Activated CD4-positive, alpha-beta T cell treated with anti-CD3 and anti-CD28 coated beads for 1 hour (primary cell): ENCODE results near the gene RIN3.
A peak's percentile ranks its signal among the peaks of the same experiment; 100 is the strongest.
"Not testable (repeated sequence)": the region's sequence is repeated elsewhere in the genome, so short reads cannot be mapped to it uniquely, and the experiment has no call there.

Experiments used
- DNase-seq: peaks from one replicate; pipeline ENCODE4 v3.0.0-alpha.2; 2020

The RIN3 gene

DNA sequence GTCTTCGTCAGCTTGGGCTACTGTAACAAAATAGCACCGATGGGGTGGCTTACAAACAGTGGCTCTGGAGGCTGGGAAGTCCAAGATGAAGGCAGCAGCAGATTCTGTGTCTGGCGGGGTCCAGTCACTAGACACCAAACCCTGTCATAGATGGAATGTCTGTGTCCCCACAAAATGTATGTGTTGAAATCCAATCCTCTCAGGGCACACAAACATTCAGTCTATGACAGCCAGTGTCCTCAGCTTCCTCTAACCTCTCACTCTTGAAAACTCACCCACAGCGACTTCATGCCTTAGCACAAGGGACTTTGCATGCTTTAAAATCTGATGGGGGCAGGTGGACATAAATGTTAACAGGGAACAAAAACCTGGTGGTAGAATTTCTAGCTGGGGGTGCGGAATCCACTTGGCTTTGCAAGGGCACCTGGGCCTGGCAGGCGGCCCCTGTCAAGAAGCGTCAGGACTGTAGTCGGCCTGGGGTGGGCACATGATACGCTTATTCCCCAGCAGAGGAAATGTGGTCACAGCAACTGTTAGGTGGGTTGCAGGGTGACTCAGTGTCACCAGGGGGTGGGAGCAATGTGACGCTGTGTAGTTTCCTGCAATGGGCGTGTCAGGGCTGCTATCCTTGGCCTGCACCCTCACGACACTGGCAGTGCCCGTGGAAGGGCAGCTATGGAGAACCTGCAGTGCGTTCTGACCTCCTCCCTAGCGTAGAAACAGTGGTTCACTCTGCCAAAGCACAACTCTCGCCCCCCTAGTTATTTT lies 17.7 kb downstream of the RIN3 start:
- peak; percentile 36 for DNase-seq

DNA sequence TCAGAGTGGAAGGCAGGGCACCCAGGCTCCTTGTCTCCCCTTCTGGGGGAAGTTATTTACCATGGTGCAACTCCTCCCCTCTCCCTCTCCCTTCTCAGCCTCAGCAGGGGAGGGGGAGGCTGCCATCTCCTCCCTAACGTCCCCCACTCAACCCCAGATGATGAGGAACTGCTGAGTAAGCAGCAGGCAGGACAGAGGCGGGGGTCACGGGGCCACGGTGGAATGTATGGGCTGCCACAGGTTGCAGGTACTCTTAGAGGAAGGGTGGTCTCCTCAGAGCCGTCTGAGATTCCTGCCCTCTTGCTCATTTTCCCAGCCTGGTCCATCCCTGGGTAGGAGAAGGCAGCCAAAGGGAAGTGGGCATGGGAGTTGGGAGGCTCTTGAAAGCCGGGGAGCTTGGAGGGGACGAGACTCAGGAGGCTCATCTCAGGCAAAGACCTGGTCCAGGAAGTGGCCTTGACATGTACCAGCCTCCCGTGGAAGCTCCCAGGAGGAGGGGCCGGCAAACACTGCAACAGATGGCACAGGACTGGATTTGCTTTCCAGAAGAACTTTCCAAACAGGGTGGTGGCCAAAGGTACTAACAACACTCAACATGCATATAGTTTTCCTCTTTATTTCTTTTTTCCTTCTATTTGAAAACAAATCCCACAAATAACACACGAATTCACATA lies 19.0 kb downstream of the RIN3 start:
- DNase-seq = no peak

DNA sequence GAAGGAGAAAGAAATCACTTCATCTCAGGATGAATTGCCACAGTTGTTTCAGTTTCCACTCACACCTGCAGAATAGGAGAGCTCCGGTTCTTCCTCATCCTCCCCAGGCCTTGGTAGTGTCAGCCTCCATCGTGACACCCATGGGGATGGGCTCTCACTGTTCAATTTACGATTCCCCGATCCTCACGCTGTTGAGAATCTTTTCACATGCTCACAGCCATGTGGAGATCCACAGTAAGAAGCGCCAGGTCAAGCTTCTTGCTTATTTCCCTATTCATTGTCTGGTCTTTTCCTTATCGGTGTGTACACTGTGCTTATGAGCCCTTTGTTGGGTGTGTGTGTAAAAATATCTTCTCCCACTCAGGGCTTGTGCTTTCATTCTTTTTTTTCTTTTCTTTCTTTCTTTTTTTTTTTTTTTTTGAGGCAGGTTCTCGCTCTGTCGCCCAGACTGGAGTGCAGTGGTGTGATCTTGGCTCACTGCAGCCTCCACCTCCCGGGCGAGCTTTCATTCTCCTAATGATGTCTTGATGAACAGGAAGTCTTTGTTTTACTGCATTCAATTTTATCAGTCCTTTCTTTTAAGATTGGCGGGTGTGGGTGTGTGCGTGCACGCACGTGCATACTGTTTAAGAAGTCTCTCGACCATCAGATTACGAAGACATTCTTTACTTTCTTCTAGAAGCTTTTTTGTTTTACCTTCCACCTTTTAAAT lies 21.5 kb downstream of the RIN3 start:
- no peak for DNase-seq

DNA sequence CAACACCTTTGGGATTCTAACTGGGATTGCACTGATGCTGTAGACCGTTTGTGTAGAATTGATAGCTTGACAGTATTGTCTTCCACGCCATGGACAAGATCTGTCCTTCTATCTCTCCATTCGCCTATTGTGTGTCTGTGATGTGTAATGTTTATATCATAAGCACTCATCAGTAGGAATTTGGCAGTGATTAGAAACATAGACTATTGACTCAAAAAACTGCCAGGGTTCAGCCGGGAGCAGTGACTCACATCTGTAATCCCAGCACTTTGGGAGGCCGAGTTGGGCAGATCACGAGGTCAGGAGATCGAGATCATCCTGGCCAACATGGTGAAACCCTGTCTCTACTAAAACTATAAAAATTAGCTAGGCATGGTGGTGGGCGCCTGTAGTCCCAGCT lies 22.6 kb downstream of the RIN3 start:
- DNase-seq = not testable (repeated sequence)

DNA sequence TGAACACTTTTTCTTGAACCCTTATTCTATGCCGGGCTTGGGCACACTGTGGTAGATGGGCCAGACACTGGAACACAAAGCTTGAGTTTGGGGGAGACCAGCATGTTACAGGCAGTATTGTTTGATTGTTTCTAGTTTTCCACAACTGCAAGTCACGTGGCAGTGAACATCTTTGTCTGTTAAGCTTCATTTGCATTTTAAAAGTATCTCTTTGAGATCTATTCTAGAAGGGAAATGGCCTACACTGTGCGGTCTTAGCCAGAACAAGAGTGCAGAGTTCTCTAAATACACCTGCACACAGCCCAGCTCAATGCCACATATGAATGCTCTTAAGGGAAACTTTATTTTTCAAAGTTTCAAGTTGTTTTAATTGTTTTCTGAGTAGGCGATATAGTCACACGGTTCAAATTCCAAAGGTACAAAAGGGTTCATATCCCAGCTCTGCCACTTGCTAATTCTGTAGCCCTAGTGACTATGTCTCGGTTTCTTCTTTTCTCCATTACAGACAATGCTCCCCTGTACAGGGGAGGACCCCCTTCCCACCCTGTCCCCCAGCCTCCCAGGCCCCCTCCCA lies 24.9 kb downstream of the RIN3 start:
- no peak for DNase-seq

DNA sequence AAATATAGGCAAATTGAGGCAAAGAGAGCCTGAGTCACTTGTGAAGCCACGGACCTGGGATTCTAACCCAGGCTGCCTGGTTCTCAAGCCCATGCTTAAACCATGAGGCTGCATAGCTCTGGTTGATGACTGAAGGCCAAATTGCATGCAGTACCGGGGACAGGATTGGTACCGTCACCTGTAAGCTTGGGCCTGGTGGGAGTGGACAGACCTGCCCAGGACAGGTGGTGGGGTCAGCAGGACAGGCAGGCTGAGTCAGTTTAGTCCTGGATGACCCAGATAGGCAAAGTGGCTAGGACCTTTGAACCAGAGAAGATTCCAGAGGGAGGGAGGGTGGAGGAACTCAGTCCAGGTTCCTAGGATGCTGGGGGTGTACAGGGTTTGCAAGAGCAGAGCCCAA lies 25.8 kb downstream of the RIN3 start:
- DNase-seq = no peak

DNA sequence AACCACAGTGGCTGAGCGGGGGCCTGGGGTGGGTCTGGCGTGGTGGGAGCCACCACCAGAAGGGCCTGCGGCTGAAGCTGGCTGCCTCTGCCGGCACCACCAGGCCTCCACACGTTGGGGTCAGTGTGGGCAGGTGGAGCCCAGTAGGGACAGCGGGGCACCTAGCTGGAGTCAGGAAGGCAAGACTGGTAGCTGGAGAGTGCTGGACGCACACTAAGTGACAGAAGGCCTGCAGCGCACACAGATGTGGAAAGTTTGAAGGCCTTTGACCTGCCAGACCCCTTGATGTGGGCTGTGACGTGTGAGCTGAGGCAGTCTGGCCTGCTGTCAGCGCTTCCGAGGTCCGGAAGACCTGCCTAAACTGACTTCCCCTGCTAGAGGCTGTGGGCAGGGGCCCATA lies 26.3 kb downstream of the RIN3 start:
- DNase-seq = no peak

DNA sequence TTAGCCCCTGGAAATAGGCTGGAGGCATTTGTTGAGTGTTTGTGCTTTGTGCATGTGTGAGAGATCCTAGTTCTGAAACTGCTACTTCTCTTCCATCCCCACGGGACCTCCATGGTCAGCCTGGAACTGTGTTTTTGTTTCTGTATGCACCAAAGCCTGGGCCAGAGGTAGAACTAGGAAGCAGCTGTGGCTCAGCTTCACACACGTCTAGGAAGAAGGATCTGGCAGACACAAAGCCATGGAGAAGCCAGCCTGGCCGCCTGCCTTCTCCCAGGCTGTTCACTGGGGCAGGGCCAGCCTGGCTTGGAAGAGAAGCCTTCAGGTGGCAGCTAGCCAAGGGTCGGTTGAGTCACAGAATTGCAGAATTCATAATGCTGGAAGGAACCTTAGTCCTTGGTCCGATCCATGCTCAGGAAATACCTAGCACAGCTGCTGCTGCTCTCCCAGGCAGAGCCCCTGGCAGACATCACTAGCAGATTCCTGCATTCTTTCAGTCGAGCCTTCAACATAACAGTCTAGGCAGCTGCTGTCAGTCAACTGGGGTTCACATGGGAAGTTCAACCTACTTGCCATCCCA lies 27.0 kb downstream of the RIN3 start:
- DNase-seq = no peak

DNA sequence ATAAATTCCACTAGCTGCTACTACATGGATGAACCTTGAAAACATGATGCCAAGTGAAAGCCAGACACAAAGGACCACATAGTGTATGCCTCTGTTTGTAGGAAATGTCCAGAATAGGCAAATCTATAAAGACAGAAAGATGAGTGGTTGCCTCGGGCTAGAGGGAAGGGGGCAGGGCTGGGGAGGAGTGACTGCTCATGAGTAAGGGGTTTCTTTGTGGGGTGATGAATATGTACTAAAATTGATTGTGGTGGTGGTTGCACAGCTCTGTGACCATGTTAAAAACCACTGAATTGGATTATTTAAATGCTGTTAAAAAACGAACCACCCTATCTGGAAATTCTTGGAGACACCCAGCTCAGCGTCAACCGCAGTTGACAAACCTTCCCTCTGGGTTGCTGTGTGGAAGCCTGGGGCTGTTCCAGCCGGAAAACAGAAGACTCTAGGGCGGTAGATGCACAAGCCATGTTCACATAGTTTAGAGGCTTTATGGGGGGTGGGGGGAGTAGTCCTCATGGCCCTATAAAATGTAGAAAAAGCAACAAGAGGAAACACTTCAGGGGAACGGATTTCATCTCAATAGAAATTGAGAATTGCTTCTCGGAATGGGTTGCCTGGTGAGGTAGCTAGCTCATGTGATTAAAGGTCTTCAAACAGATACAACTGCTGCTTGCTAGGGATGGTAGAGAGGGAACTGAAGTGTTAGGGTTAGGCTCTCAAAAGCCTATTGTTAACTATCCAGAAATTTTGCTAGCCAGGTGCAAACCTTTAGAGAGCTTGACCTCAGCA lies 29.4 kb downstream of the RIN3 start:
- no peak for DNase-seq

DNA sequence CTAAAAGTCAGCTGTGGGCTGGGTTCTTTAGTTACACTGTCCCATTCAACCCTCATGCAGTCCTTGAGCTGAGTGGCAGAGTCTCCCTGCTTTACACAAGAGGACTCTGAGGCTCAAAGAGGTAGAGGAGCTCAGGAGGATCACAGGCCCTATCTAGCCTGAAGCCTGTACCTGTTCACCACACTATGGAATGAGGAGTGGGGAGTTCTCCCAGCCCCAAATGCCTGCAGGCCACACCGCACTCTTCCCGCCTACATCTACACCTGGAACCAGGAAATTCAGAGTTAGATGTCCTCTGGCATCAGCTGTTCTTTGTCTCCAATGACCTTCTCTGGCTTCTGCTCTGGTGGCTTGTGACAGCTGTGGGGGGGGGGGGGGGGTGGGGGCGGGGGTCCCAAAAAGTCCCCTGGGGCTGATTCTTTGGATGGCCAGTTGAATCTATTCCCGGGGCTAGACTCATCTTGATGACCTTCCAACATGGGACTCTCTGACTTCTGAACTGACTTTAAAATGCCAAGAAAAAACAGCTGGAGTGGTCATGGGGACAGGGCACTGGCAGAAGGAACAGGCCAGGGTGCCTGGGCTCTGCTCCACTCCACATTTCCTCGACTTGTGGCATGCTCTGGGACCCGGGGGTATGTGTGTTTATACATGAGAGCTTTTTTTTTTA lies 30.6 kb downstream of the RIN3 start:
- DNase-seq = no peak

DNA sequence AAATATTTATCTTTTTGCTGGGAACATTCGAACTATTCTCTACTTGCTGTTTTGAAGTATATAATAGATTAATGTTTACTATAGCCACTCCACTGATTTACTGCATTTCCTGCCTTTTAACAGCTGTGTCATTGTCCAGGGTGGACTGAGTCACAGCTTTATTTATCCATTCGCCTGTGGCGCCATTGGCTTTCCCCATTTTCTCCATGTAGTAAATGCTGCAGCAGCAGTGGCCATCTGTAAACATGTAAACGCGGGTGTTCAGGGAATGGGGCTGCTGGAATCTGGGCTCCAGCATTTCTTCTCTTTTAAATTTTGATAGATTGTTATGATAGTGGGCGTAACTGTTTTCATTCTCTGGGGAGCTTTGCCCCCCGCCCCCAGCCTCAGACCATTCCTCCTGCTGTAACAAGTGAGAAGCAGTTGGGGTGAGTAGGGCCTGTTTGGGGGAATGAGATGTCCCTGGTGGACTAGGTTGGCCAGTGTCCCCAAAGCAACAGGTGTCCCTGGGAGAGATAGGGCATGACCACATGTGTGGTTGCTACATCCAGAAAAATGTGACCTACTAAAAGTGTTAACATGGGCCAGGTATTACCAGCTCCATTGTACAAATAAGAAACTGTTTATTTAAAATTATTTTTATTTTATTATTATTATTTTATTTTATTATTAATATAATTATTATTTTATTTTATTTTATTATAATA lies 32.9 kb downstream of the RIN3 start:
- no peak for DNase-seq

DNA sequence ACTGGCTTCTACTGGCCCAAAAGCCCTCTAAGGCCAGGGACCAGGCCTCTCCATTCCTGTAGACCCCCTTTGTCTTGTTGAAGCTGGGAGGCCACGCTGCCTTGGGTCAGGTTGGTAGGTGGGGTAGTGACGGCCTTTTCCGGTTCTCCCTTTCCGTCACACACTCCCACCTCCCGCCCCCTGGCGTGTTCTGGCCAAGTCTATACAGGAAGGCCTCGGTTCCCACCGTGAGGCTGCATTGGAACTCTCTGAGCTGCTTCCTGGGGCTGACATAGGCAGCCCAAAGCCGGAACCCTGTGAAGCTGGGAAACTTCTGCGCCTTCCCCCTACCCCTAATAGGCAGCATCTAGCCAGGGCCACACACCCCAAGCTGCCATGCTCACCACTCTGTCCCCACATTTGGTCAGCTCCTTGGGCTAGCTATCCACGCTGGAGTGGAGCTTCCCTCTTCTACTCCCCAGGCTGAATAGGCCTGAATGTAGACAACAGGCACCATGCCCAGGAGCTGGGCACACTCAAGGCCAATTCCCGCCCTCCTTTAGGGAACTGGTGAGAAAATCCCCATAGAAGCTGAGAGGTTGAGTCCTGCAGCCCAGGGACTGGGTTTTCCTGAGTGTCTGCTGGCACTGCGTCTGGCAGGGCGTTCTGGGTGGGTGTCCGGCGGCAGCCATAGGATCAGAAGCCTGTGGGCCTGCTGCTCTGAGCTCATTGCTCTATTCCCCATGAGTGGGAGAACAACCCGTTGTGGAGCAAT lies 35.7 kb downstream of the RIN3 start:
- DNase-seq = no peak

DNA sequence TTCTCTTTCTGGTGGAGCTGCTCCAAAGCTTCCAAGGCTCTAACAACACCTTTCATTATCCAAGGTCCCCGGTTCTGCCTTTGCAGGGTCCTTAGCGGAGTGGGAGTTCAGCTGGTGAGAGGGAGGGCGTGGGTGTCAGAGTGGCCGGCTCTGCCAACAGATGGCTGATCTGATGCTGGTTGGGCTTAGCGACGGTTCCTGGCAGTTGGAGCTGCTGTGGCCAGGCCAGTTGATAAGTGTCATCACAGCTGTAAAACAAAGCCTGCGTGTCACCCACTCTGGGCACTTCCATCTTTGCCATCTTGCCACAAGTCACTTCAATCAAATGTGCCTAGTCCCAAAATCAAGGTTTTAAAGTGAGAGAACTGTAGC lies 36.3 kb downstream of the RIN3 start:
- DNase-seq = no peak

DNA sequence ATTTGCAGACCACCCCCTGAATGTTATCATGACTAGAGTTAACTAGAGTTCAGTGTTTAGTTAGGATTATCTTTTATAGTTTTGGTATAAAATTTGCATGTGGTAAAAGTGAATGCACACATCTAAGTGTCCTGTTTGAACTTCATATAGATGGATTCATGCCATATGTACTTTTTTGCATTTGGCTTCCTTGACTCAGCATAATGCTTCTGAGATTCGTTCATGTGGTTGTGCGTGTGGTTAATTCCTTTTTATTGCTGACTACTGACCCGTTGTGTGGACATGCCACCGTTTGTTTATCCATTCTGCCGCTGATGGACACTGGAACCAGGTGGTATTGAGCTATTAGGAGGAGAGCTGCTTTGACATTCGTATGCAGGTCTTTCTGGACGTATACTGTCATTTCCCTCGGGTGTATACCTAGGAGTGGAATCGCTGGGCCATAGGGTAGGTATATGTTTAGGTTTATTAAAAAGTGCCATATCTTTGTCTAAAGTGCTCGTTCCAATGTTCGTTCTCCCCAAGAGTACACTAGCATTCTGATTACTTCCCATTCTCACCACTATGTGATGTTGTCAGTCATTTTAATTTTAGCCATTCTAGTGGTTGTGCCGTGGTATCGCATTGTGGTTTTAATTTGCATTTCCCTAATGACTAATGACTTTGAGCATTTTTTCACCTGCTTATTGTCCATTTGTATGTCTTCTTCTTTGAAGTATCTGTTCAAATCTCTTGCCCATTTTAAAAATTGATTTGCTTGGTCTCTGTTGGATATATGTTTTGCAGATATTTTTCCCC lies 37.7 kb downstream of the RIN3 start:
- DNase-seq = no peak

DNA sequence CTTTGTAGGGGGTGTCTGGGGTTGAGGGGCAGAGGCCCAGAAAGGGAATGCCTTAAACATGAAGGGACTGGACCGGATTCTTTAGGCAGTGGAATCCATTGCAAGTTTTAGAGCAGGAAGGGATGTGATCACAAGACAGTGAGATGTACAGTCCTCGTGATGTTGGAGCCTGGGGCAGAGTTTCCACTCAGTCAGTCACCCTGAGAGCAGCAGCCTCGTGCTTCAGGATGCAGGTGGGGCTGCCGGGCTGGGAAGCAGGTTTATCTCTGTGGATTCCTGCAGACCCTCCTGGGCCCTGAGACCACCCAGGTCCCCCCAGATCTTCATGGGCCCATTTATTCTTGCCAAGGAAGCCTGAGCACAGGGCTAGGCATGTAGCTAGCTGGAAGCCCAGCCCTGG lies 38.5 kb downstream of the RIN3 start:
- no peak for DNase-seq

DNA sequence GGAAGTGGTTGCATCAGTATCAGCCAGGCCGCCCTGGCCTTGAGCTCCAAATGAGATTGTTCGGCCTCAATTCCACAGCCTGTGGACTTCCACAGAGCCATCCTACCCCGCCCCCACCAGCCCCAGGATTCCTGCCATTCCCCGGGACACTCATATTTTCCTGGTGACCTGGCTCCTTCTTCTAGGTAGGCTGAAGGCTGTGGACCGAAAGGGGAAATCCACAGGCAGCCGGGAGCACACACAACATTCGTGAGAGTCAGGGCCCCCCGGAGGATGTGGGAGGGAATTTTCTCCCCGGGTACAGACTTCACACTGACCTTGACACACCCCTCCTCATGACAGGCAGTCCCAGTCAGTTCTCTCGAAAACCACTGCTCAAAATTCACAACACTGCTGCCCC lies 39.9 kb downstream of the RIN3 start:
- no peak for DNase-seq

DNA sequence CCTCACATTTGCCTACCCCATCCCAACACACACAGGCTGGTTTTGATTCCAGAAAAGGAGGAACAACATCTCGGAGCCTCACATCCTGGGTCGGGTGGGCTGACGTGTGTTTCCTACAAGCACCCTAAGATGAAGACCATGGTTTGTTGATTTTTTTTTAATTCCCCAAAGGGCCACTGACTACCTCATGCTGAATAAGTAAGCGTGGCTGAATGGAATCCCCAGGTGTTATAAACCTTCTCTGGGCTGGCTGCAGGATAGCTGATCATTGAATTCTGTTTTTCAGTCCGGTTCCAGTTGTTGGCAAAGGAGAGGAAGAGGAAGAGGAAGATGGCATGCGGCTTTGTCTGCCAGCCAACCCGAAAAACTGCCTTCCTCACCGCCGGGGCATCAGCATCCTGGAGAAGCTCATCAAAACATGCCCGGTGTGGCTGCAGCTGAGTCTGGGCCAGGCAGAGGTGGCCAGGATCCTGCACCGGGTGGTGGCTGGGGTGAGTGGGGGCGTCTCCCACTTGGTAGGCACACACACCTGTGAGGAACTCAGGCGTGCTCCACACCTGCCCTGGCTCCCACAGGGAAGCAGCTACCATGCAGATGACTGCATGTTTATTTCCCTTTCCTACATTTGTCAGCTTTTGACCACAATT lies 42.0 kb downstream of the RIN3 start:
- no peak for DNase-seq

DNA sequence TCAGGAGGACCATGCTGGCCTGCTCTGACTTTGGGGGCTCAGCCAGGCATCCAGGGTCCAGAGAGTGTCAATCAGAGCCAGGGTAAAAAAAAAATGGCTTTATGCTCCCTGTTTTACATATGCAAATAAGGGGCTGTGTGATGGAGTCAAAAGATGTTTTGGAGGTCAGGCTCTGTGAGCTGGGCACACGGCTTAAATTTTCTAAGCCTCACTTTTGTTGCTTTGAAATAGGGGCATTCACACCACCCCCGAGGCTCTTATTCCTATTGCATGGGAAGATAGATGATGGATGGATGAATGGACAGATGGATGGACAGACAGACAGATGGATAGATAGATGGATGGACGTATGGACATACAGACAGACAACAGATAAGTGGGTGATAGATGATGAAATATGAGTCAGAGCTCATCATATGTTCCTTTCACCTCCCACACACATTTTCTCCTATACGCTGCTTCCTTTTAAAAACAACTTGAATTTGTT lies 42.7 kb downstream of the RIN3 start:
- DNase-seq = no peak
